Hepatocyte (in vitro differentiated cells): ENCODE measurements around the gene MMP26.

Source experiments
- EZH2 ChIP-seq: fragments of 200-600 bp; sonication (generic); IDR thresholded peaks from 2 replicates; pipeline ENCODE4 v1.6.1; 2016; ENCODE audit warnings: antibody characterized with exemption, mild to moderate bottlenecking, borderline replicate concordance
- EZH2phosphoT487 ChIP-seq: fragments of 200-600 bp; sonication (generic); IDR thresholded peaks from one replicate; pipeline ENCODE4 v1.6.1; 2018; ENCODE audit warnings: antibody characterized with exemption, mild to moderate bottlenecking, low read depth, moderate library complexity; ENCODE audit not compliant: unreplicated experiment, severe bottlenecking
- TF ChIP-seq, protein P1 (sequence below): fragments of 200-600 bp; sonication (generic); IDR thresholded peaks from 2 replicates; pipeline ENCODE4 v1.5.1; 2016; ENCODE audit warnings: antibody characterized with exemption, mild to moderate bottlenecking; ENCODE audit not compliant: poor library complexity

DNA sequence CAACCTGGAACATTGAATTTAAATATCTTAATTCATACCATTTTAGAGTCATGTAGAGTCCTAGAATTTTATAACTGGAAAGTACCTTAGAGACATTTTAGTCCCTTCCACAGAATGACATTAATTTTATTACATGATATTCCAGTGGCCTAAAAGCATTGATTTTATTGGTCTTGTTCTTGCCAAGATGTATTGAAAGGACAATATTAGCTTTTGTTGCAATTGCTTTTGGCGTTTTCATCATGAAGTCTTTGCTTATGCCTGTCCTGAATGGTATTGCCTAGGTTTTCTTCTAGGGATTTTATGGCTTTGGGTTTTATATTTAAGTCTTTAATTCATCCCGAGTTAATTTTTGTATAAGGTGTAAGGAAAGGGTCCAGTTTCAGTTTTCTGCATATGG is 36.2 kb downstream of the MMP26 start:
- TF ChIP-seq, protein P1, sequence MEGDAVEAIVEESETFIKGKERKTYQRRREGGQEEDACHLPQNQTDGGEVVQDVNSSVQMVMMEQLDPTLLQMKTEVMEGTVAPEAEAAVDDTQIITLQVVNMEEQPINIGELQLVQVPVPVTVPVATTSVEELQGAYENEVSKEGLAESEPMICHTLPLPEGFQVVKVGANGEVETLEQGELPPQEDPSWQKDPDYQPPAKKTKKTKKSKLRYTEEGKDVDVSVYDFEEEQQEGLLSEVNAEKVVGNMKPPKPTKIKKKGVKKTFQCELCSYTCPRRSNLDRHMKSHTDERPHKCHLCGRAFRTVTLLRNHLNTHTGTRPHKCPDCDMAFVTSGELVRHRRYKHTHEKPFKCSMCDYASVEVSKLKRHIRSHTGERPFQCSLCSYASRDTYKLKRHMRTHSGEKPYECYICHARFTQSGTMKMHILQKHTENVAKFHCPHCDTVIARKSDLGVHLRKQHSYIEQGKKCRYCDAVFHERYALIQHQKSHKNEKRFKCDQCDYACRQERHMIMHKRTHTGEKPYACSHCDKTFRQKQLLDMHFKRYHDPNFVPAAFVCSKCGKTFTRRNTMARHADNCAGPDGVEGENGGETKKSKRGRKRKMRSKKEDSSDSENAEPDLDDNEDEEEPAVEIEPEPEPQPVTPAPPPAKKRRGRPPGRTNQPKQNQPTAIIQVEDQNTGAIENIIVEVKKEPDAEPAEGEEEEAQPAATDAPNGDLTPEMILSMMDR, result no peak
- TF ChIP-seq EZH2 (no peak), EZH2phosphoT487 (no peak)
